Osteoblast (primary cell): ENCODE data around the gene RBFOX2. TPM values are rescaled to one million over a fixed set of nuclear protein-coding genes. Genes with fewer than 3 reads are reported as not detected.

ENCODE experiments used
- DNase-seq: peaks from one replicate; pipeline ENCODE4 v3.0.0; 2011; ENCODE audit warnings: low spot score, mixed read lengths; ENCODE audit not compliant: insufficient read length; ENCODE audit errors: missing footprints
- H2AFZ ChIP-seq: 2 replicates; pipeline ENCODE4 v1.6.0; 2011; ENCODE audit warnings: mild to moderate bottlenecking, low read length
- H3K27ac ChIP-seq: 2 replicates; pipeline ENCODE4 v1.5.1; 2011; ENCODE audit warnings: mild to moderate bottlenecking, low read depth, low read length, moderate library complexity
- H3K27me3 ChIP-seq: 2 replicates; pipeline ENCODE4 v1.6.0; 2012; ENCODE audit warnings: mild to moderate bottlenecking, control low read depth, inconsistent platforms, low read length, moderate library complexity; ENCODE audit not compliant: insufficient read depth
- H3K36me3 ChIP-seq: 2 replicates; pipeline ENCODE4 v1.5.1; 2011; ENCODE audit warnings: mild to moderate bottlenecking, low read length, control low read depth, moderate library complexity; ENCODE audit not compliant: insufficient read depth
- H3K4me1 ChIP-seq: 2 replicates; pipeline ENCODE4 v1.5.1; 2011; ENCODE audit warnings: mild to moderate bottlenecking, low read length, control low read depth, moderate library complexity; ENCODE audit not compliant: insufficient read depth
- H3K4me2 ChIP-seq: 2 replicates; pipeline ENCODE4 v1.6.0; 2011; ENCODE audit warnings: mild to moderate bottlenecking, low read length; ENCODE audit not compliant: insufficient read depth
- H3K4me3 ChIP-seq: fragments of 200-600 bp; sonication (generic); 3 replicates; pipeline ENCODE4 v1.5.1; 2012; ENCODE audit warnings: mild to moderate bottlenecking, low read length, inconsistent platforms; ENCODE audit not compliant: insufficient read depth
- H3K79me2 ChIP-seq: 2 replicates; pipeline ENCODE4 v1.6.0; 2012; ENCODE audit warnings: mild to moderate bottlenecking, low read length, control low read depth, inconsistent platforms; ENCODE audit not compliant: insufficient read depth
- H3K9me3 ChIP-seq: 2 replicates; pipeline ENCODE4 v1.5.1; 2011; ENCODE audit warnings: low read depth, low read length, control low read depth
- H4K20me1 ChIP-seq: 2 replicates; pipeline ENCODE4 v1.6.0; 2012; ENCODE audit warnings: mild to moderate bottlenecking, low read length, control low read depth; ENCODE audit not compliant: insufficient read depth
- CTCF ChIP-seq: IDR thresholded peaks from 2 replicates; pipeline ENCODE4 v1.5.1; 2011; ENCODE audit warnings: mild to moderate bottlenecking, low read depth, low read length, moderate library complexity; ENCODE audit errors: extremely low read depth
- total RNA-seq: library from RNA; depleted of rRNA; stranded (reverse); fragments of >200 nt; gene quantifications from 2 replicates; pipeline ENCODE4 v1.2.3, GENCODE V29; 2012

RBFOX2 gene
- total RNA-seq, 1 donor = 171 TPM

DNA sequence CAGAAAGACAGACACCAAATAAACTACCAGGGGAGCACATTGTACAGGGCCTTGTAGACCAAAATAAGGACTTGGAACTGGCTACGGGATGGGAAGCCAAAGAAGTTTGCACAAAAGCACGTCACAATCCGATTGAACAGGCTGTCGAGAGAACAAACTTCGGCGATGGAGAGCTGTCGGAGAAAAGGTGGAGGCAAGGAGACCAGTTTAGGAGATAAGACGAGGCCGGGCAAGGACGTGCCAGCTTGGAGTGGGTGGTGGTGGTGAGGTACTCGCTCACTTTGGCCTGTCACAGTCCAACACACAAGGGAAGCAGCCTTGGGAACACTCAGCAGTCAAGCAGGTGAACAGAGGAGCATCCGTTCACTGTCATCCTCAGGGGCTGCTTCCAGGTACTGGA is 291.9 kb downstream of the RBFOX2 start:
- Histone ChIP-seq H3K36me3 (peaks cover 42% of the 10 kb centered on the region), H3K79me2 (no peaks in the 10 kb centered on the region), H3K27me3 (no peaks in the 10 kb centered on the region), H4K20me1 (no peaks in the 10 kb centered on the region), H3K4me2 (no peak overlapping the region), H2AFZ (no peak overlapping the region), H3K4me3 (no peak overlapping the region), H3K9me3 (no peaks in the 10 kb centered on the region), H3K4me1 (peaks cover 14% of the 10 kb centered on the region), H3K27ac (no peak overlapping the region)
- TF ChIP-seq CTCF = no peak
- no peak for DNase-seq

DNA sequence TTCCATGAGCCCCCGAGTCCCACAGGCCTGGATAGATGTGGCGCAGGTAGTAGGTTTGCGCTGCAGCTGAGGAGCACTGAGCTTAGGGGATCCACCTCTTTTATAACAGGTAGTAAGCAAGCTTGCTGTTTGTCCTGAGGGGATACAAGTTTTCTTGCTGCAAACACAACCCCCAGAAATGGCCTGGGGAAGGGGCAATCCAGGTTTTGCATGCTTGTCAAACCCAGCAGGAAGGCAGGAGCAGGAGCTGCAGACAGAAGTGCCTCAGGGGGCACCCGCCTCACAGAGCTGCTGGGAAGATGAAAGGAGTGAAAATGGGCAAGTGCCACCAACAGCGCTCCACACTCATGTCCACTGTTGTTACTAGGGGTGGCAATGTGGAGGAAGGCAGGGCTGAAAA is 292.5 kb downstream of the RBFOX2 start:
- H3K4me1 ChIP-seq = peaks cover 11% of the 10 kb centered on the region

GRCh38 chr22:35735542-35735941 is 293.1 kb downstream of the RBFOX2 start:
- H3K4me3 ChIP-seq = no peak overlapping the region
- H3K4me1 ChIP-seq = peaks cover 8% of the 10 kb centered on the region
- H3K36me3 ChIP-seq = peaks cover 30% of the 10 kb centered on the region
- no peak overlapping the region for H2AFZ ChIP-seq
- no peaks in the 10 kb centered on the region for H3K27me3 ChIP-seq
- no peak for TF ChIP-seq CTCF
- H3K9me3 ChIP-seq = no peaks in the 10 kb centered on the region
- DNase-seq = no peak
- H3K79me2 ChIP-seq = no peaks in the 10 kb centered on the region
- no peak overlapping the region for H3K27ac ChIP-seq
- H3K4me2 ChIP-seq = no peak overlapping the region
- no peaks in the 10 kb centered on the region for H4K20me1 ChIP-seq

More for the DNA sequence above, 292.5 kb downstream of the RBFOX2 start:
- no peaks in the 10 kb centered on the region for H3K9me3 ChIP-seq
- DNase-seq = no peak
- TF ChIP-seq CTCF = no peak
- H3K4me3 ChIP-seq = no peak overlapping the region
- H3K27ac ChIP-seq = no peak overlapping the region
- peaks cover 37% of the 10 kb centered on the region for H3K36me3 ChIP-seq
- no peak overlapping the region for H2AFZ ChIP-seq
- H4K20me1 ChIP-seq = no peaks in the 10 kb centered on the region
- no peak overlapping the region for H3K4me2 ChIP-seq
- H3K79me2 ChIP-seq = no peaks in the 10 kb centered on the region
- no peaks in the 10 kb centered on the region for H3K27me3 ChIP-seq

GRCh38 chr22:35734517-35734827 is 294.2 kb downstream of the RBFOX2 start:
- Histone ChIP-seq H2AFZ (no peak overlapping the region), H3K27me3 (peaks cover 2% of the 10 kb centered on the region), H3K4me1 (peaks cover 1% of the 10 kb centered on the region), H3K4me3 (no peak overlapping the region), H3K79me2 (no peaks in the 10 kb centered on the region), H4K20me1 (no peaks in the 10 kb centered on the region), H3K9me3 (no peaks in the 10 kb centered on the region), H3K4me2 (no peak overlapping the region), H3K27ac (no peak overlapping the region), H3K36me3 (peaks cover 25% of the 10 kb centered on the region)
- no peak for DNase-seq
- no peak for TF ChIP-seq CTCF
